MCF 10A (cell line): Measurements from ENCODE around the gene NOS2. TPM values are rescaled to one million over a fixed set of nuclear protein-coding genes. Genes with fewer than 3 reads are reported as not detected.
A peak's percentile ranks its signal among the peaks of the same experiment; 100 is the strongest.

Experiments
- BruUV-seq: library from RNA; stranded (reverse); fragments of 400-500 nt; replicated peaks from 2 replicates; lab custom pipeline; 2021; lab: Mats Ljungman, UMichigan
- CTCF ChIA-PET: fragments of 300-600 bp; sonication (Branson Sonifier 250); formaldehyde crosslinking; extraction: SDS; loops from one replicate; lab custom pipeline; 2021; ENCODE audit warnings: antibody characterized with exemption, inconsistent platforms; lab: Yijun Ruan, JAX
- POLR2A ChIA-PET: fragments of 300-600, 350-650 bp; sonication (Branson Sonifier 250); formaldehyde crosslinking; extraction: SDS; loops from one replicate; lab custom pipeline; 2020; ENCODE audit warnings: antibody characterized with exemption, inconsistent platforms; lab: Yijun Ruan, JAX
- DNase-seq: peaks from one replicate; pipeline ENCODE4 v3.0.0-alpha.2; 2018; ENCODE audit not compliant: unreplicated experiment
- H3K27ac Mint-ChIP-seq: one replicate; pipeline ENCODE4 v1.8.0; 2022; ENCODE audit warnings: mild to moderate bottlenecking, low read depth, mixed read lengths; ENCODE audit not compliant: unreplicated experiment
- H3K27me3 Mint-ChIP-seq: one replicate; pipeline ENCODE4 v1.8.0; 2022; ENCODE audit warnings: mixed read lengths; ENCODE audit not compliant: insufficient read depth, unreplicated experiment
- H3K36me3 Mint-ChIP-seq: one replicate; pipeline ENCODE4 v1.8.0; 2022; ENCODE audit warnings: mild to moderate bottlenecking, moderate library complexity, mixed read lengths; ENCODE audit not compliant: insufficient read depth, unreplicated experiment
- H3K4me1 Mint-ChIP-seq: one replicate; pipeline ENCODE4 v1.8.0; 2022; ENCODE audit warnings: mixed read lengths; ENCODE audit not compliant: insufficient read depth, unreplicated experiment
- H3K4me3 Mint-ChIP-seq: one replicate; pipeline ENCODE4 v1.8.0; 2022; ENCODE audit warnings: mild to moderate bottlenecking, moderate library complexity, mixed read lengths; ENCODE audit not compliant: unreplicated experiment
- H3K9me3 Mint-ChIP-seq: one replicate; pipeline ENCODE4 v1.8.0; 2022; ENCODE audit warnings: mixed read lengths; ENCODE audit not compliant: unreplicated experiment
- CTCF ChIP-seq: fragments of 200-600 bp; IDR thresholded peaks from one replicate; pipeline ENCODE4 v1.8.0; 2022; ENCODE audit warnings: antibody characterized with exemption, mild to moderate bottlenecking; ENCODE audit not compliant: unreplicated experiment
- intact Hi-C: fragments of 100-400 bp; cut with micrococcal nuclease; formaldehyde crosslinking; loops from 2 replicates; pipeline ENCODE4 v1.14.1; 2022
- total RNA-seq: library from RNA; stranded (reverse); gene quantifications from 2 replicates; pipeline ENCODE4 v1.2.3, GENCODE V29; 2022

The NOS2 gene
- total RNA-seq, 1 experiment from 2014 or later, result not detected

GRCh38 chr17:27760069-27760885, 40.1 kb downstream of the NOS2 start:
- POLR2A ChIA-PET, result interaction anchor here (0.8 kb wide), 1 partner anchor 120 kb away, joined by 5 read pairs; no protein-coding TSS in a partner anchor
- Mint-ChIP-seq H3K9me3 (no peaks in the 10 kb centered on the region), H3K27ac (no peak overlapping the region), H3K4me1 (no peaks in the 10 kb centered on the region), H3K36me3 (no peaks in the 10 kb centered on the region), H3K4me3 (no peak overlapping the region), H3K27me3 (peaks cover 11% of the 10 kb centered on the region)
- peak; percentile 96 for TF ChIP-seq CTCF
- DNase-seq, result peak; percentile 51
- CTCF ChIA-PET, result interaction anchor here (0.6 to 13.9 kb wide), 34 partner anchors 9 to 460 kb away, joined by 3 to 377 read pairs (median 4); partner anchors contain the start of genes LYRM9, NLK and NOS2
- BruUV-seq, result no TSS peak
- intact Hi-C loops, result loop anchor here (1.0 kb wide), 1 partner anchor 120 kb away; no protein-coding TSS in a partner anchor

DNA sequence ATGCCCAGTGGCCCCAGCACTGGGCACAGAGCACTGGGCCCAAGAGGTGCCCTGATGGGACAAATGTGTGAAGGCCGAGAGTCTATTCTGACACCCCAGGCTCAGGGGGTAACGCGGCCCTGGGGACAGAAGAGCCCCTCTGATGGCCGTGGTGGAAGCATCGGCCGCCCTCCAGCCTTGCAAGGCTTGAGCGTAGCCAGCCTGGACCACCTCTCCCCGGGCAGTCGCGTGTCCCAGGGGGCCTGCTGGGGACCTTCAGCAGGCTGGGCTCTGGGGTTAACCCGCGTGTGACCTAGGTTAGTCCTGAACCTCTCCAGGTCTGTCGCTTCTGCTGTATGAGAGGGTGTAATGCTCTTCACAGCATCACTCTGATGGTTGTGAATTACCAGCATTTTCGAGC, 40.8 kb downstream of the NOS2 start:
- no peaks in the 10 kb centered on the region for H3K36me3 Mint-ChIP-seq

DNA sequence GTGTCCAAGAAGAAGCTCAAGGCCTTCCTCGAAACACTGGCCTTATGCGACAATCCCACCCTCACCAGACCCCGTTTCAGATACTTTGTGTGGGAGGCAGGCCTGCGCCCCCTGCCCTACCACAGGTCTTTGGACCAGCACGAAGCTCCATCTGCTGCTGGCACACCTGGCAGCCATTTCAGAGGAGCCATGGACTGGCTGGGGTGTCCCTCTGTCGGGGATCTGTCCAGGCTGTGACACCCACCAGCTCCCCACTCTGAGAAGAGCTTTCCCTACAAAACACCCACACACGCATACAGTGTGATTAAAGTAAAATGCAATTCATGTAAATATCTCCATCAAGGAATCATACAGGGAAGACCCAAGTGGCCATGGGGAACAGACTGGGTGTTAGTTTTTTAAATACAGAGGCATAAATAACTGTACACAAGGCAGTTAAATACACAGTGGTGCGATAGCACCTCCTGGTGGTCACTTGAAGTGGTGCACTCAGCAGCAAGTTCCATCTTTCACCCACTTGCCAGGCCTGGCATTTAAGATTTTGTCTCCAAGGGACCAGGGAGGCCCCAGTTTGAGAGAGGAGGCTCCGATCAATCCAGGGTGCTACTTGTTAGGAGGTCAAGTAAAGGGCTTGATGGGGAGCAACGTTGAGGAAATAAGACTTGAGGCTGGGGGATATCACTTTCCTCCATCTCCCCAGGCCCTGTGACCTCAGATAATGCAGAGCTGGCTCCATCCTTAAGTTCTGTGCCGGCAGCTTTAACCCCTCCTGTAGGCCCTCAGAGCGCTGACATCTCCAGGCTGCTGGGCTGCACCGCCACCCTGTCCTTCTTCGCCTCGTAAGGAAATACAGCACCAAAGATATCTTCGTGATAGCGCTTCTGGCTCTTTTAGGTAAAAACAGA, 43.6 kb downstream of the NOS2 start:
- Mint-ChIP-seq H3K9me3 (no peaks in the 10 kb centered on the region), H3K27me3 (peaks cover 18% of the 10 kb centered on the region), H3K4me3 (no peak overlapping the region), H3K27ac (no peak overlapping the region), H3K36me3 (no peaks in the 10 kb centered on the region), H3K4me1 (no peaks in the 10 kb centered on the region)
- DNase-seq, result peak; percentile 60
- CTCF ChIA-PET, result interaction anchor here (0.5 to 13.9 kb wide), 59 partner anchors 8 to 1097 kb away, joined by 3 to 377 read pairs (median 4); partner anchors contain the start of gene LYRM9
- intact Hi-C loops, result loop anchor here (1.0 to 2.0 kb wide), 3 partner anchors 124 to 153 kb away; no protein-coding TSS in a partner anchor
- TF ChIP-seq CTCF, result peak; percentile 94
- POLR2A ChIA-PET, result no interaction called here
- no TSS peak for BruUV-seq

More for the DNA sequence above, 40.8 kb downstream of the NOS2 start:
- BruUV-seq, result no TSS peak
- Mint-ChIP-seq H3K9me3 (no peaks in the 10 kb centered on the region), H3K27ac (no peak overlapping the region), H3K27me3 (peaks cover 18% of the 10 kb centered on the region), H3K4me1 (no peaks in the 10 kb centered on the region), H3K4me3 (no peak overlapping the region)
- ChIA-PET CTCF (interaction anchor here (0.6 to 13.9 kb wide), 30 partner anchors 9 to 461 kb away, joined by 3 to 377 read pairs (median 4); partner anchors contain the start of genes LYRM9 and NOS2), POLR2A (interaction anchor here (0.8 kb wide), 1 partner anchor 120 kb away, joined by 5 read pairs; no protein-coding TSS in a partner anchor)
- no peak for DNase-seq
- intact Hi-C loops, result no loop called here
- no peak for TF ChIP-seq CTCF
